ENCODE data around the gene HUS1B. TPM values are rescaled to one million over a fixed set of nuclear protein-coding genes. Genes with fewer than 3 reads are reported as not detected.
A peak's percentile ranks its signal among the peaks of the same experiment; 100 is the strongest.

The HUS1B gene
- total and polyA plus RNA-seq, 2 of the 13 experiments (the other 11 are each of a cell fraction or from before 2014, with no cell fraction given): 0.18 to 0.40 TPM

GRCh38 chr6:692858-693722 lies 36.2 kb upstream of the HUS1B start, which contains the start of gene EXOC2 (continued):
- TF ChIP-seq ZNF687 (CRISPR knock-in tag; IDR thresholded peaks at IDR 0.05) (peak; percentile 90), SP140L (CRISPR knock-in tag; IDR thresholded peaks at IDR 0.05; ENCODE audit: borderline replicate concordance) (no peak), NFKB2 (CRISPR knock-in tag; IDR thresholded peaks at IDR 0.05; ENCODE audit: borderline replicate concordance) (peak; percentile 85; the same call in 1 of the 2 replicates), NKX3-1 (CRISPR knock-in tag; IDR thresholded peaks at IDR 0.05) (no peak; the same call in none of the 2 replicates), ETV5 (CRISPR knock-in tag; IDR thresholded peaks at IDR 0.05; ENCODE audit: borderline replicate concordance) (peak; percentile 100), NBN (conservative IDR thresholded peaks at IDR 0.05) (no peak), ZBTB7A (CRISPR knock-in tag; IDR thresholded peaks at IDR 0.05) (no peak), ZNF432 (CRISPR knock-in tag; IDR thresholded peaks at IDR 0.05; ENCODE audit: borderline replicate concordance) (no peak), ZNF772 (CRISPR knock-in tag; IDR thresholded peaks at IDR 0.05) (peak; percentile 96), ZNF33A (CRISPR knock-in tag; IDR thresholded peaks at IDR 0.05; ENCODE audit: borderline replicate concordance) (peak; percentile 79; the same call in 1 of the 2 replicates), ZNF572 (CRISPR knock-in tag; IDR thresholded peaks at IDR 0.05) (peak; percentile 90; the same call in 1 of the 2 replicates), ZNF20 (CRISPR knock-in tag; IDR thresholded peaks at IDR 0.05) (no peak), ZNF446 (CRISPR knock-in tag; IDR thresholded peaks at IDR 0.05) (peak; percentile 87), HDAC2 (CRISPR knock-in tag; IDR thresholded peaks at IDR 0.05) (peak; percentile 93), KDM1A (CRISPR knock-in tag; IDR thresholded peaks at IDR 0.05) (peak; percentile 87; the same call in 1 of the 2 replicates), ONECUT2 (CRISPR knock-in tag; IDR thresholded peaks at IDR 0.05) (peak; percentile 53; the same call in 1 of the 2 replicates), DDIT3 (CRISPR knock-in tag; IDR thresholded peaks at IDR 0.05) (no peak), LBX2 (CRISPR knock-in tag; IDR thresholded peaks at IDR 0.05; ENCODE audit: borderline replicate concordance) (peak; percentile 75; the same call in 1 of the 2 replicates), ZNF569 (CRISPR knock-in tag; IDR thresholded peaks at IDR 0.05; ENCODE audit: borderline replicate concordance) (peak; percentile 75; the same call in 1 of the 2 replicates), AGO1 (IDR thresholded peaks at IDR 0.05; ENCODE audit: low read depth, low read length, poor library complexity, severe bottlenecking) (peak; percentile 86), CAMTA2 (CRISPR knock-in tag; IDR thresholded peaks at IDR 0.05; ENCODE audit: borderline replicate concordance) (peak; percentile 58; the same call in 1 of the 2 replicates), ZNF431 (CRISPR knock-in tag; IDR thresholded peaks at IDR 0.05; ENCODE audit: borderline replicate concordance, low read depth) (no peak)
